Prostate gland (tissue), 2 donors: Measurements from ENCODE around the gene DEFB126. TPM values are rescaled to one million over a fixed set of nuclear protein-coding genes. Genes with fewer than 3 reads are reported as not detected.

ENCODE experiments used
- DNase-seq: peaks from one replicate; pipeline ENCODE4 v3.0.0-alpha.2; 2019; ENCODE audit warnings: low spot score
- H3K27ac ChIP-seq, 2 donors: fragments of 200-600 bp; sonication (generic); 2 replicates each; pipeline ENCODE4 v1.5.1; 2017 to 2019
- H3K27me3 ChIP-seq: fragments of 200-600 bp; sonication (generic); replicated peaks from 2 replicates; pipeline ENCODE4 v1.5.1; 2019; ENCODE audit not compliant: insufficient read depth
- H3K36me3 ChIP-seq, 2 donors: fragments of 200-600 bp; sonication (generic); 1 replicate in 1 of 2; 2 replicates in 1 of 2; pipeline versions ENCODE4 v1.5.1 to v1.8.1; 2017 to 2019
- H3K4me1 ChIP-seq: fragments of 200-600 bp; sonication (generic); replicated peaks from 2 replicates; pipeline ENCODE4 v1.5.1; 2019
- H3K4me3 ChIP-seq, 2 donors: fragments of 200-600 bp; sonication (generic); 2 replicates each; pipeline ENCODE4 v1.5.1; 2017 to 2019
- H3K9me3 ChIP-seq: fragments of 200-600 bp; sonication (generic); 2 replicates; pipeline ENCODE4 v1.5.1; 2017
- CTCF ChIP-seq, 4 experiments: fragments of 200-600 bp in 2 of 4; fragments of 450-650 bp in 2 of 4; sonication (generic) in 2 of 4; IDR thresholded peaks; 1 replicate in 3 of 4; 2 replicates in 1 of 4; pipeline ENCODE4 v1.5.1; 2016 to 2019; ENCODE audit warnings: antibody characterized with exemption in 4 of 4, mild to moderate bottlenecking in 2 of 4, moderate library complexity in 2 of 4
- POLR2A ChIP-seq: fragments of 450-650 bp; IDR thresholded peaks from one replicate; pipeline ENCODE4 v1.6.1; 2016; ENCODE audit warnings: antibody characterized with exemption, mild to moderate bottlenecking
- POLR2AphosphoS5 ChIP-seq: sonication (generic); formaldehyde crosslinking; IDR thresholded peaks from one replicate; pipeline ENCODE4 v1.6.1; 2017; ENCODE audit warnings: antibody characterized with exemption
- WGBS: methylation state at CpG from one replicate; pipeline ENCODE4 v1.1.5; 2018; 5-methylcytosine and 5-hydroxymethylcytosine counted together
- intact Hi-C: fragments of 100-400 bp; cut with DNase I; formaldehyde crosslinking; loops from one replicate; pipeline ENCODE4 v1.14.2; 2022
- total RNA-seq, 2 donors: library from RNA; depleted of rRNA; stranded (reverse); fragments of >200 nt; gene quantifications; one replicate each; pipeline ENCODE4 v1.1.0, GENCODE V29; 2016

The DEFB126 gene
- total RNA-seq, 2 donors from 2014 or later, result not detected

- TF ChIP-seq POLR2AphosphoS5, result no peak
- TF ChIP-seq CTCF (IDR thresholded peaks at IDR 0.05), result no peak
- no peak for TF ChIP-seq POLR2A
- WGBS, result 74% methylated on average over 2 of the region's 2 CpGs
- Histone ChIP-seq H3K9me3 (no peaks in the 10 kb centered on the region), H3K4me1 (no peaks in the 10 kb centered on the region), H3K36me3 (no peaks in the 10 kb centered on the region), H3K4me3 (no peak overlapping the region), H3K27ac (no peak overlapping the region), H3K27me3 (no peaks in the 10 kb centered on the region)
- intact Hi-C loops, result no loop called here
- no peak for DNase-seq
These were observed 41.9 kb downstream of the DEFB126 start for GRCh38 chr20:184288-184687.

GRCh38 chr20:187733-188132 is 45.3 kb downstream of the DEFB126 start:
- Histone ChIP-seq H3K27ac (no peak overlapping the region), H3K27me3 (no peaks in the 10 kb centered on the region), H3K4me1 (no peaks in the 10 kb centered on the region), H3K36me3 (no peaks in the 10 kb centered on the region), H3K9me3 (no peaks in the 10 kb centered on the region), H3K4me3 (no peak overlapping the region)
- no peak for TF ChIP-seq POLR2AphosphoS5
- TF ChIP-seq POLR2A, result no peak
- TF ChIP-seq CTCF (IDR thresholded peaks at IDR 0.05), result no peak
- WGBS, result 80% methylated on average over 2 of the region's 2 CpGs
- no peak for DNase-seq
- intact Hi-C loops, result no loop called here

GRCh38 chr20:189611-190010 is 47.2 kb downstream of the DEFB126 start, which contains the start of gene DEFB128:
DEFB128 (minus strand) TSS chr20:189711; CDS start chr20:189623, 88 bp downstream.
- TF ChIP-seq POLR2AphosphoS5, result no peak
- no peak for TF ChIP-seq POLR2A
- TF ChIP-seq CTCF (IDR thresholded peaks at IDR 0.05), result no peak
- Histone ChIP-seq H3K4me1 (no peaks in the 10 kb centered on the region), H3K27ac (no peak within 1 kb of the TSS), H3K36me3 (no peaks in the 10 kb centered on the region), H3K9me3 (no peaks in the 10 kb centered on the region), H3K4me3 (no peak within 1 kb of the TSS), H3K27me3 (no peaks in the 10 kb centered on the region)
- WGBS, result 67% methylated on average over 7 of the region's 7 CpGs
- intact Hi-C loops, result no loop called here
- no peak for DNase-seq

Other genes with a start within 250 kb of the DEFB126 start
- gene DEFB125, start 54.9 kb upstream of the DEFB126 start, total RNA-seq, result not detected
- gene DEFB127, start 14.9 kb downstream of the DEFB126 start, total RNA-seq, result not detected
- not detected for gene DEFB128, start 47.1 kb downstream of the DEFB126 start, total RNA-seq
- gene DEFB129, start 84.7 kb downstream of the DEFB126 start, total RNA-seq, result not detected
- gene DEFB132, start 115.1 kb downstream of the DEFB126 start, total RNA-seq, result 1 to 10 TPM; 2.2 to 3.3 TPM
- gene C20orf96, start 148.2 kb downstream of the DEFB126 start, total RNA-seq, result 10 to 100 TPM in 1 of 2 donors, 1 to 10 TPM in 1; 4.7 to 16.1 TPM
- 10 to 100 TPM; 16.3 to 27.0 TPM for gene ZCCHC3, start 155.0 kb downstream of the DEFB126 start, total RNA-seq
- 10 to 100 TPM; 10.7 to 21.0 TPM for gene SOX12, start 183.0 kb downstream of the DEFB126 start, total RNA-seq
- 10 to 100 TPM; 26.3 to 48.3 TPM for gene NRSN2, start 204.5 kb downstream of the DEFB126 start, total RNA-seq
- 10 to 100 TPM; 11.8 to 22.7 TPM for gene TRIB3, start 238.2 kb downstream of the DEFB126 start, total RNA-seq